Measurements from ENCODE around the gene MACROD1.
"Not testable (repeated sequence)": the region's sequence is repeated elsewhere in the genome, so short reads cannot be mapped to it uniquely, and the experiment has no call there.

The MACROD1 gene

GRCh38 chr11:63986156-63986931 lies 179.6 kb downstream of the MACROD1 start, which contains the start of gene OTUB1:
OTUB1 (plus strand) TSS chr11:63986438; CDS start chr11:63986457, 19 bp downstream.
- DNase-seq: peak; percentile 90

GRCh38 chr11:63985812-63986155 lies 180.1 kb downstream of the MACROD1 start:
- peak; percentile 59 for DNase-seq

GRCh38 chr11:63979426-63979825 lies 186.5 kb downstream of the MACROD1 start:
- no peak for DNase-seq

GRCh38 chr11:63978551-63979239 lies 187.2 kb downstream of the MACROD1 start:
- DNase-seq: no peak

GRCh38 chr11:63974259-63975143 lies 191.4 kb downstream of the MACROD1 start, which contains the start of gene COX8A:
COX8A (plus strand) TSS chr11:63974620; CDS start chr11:63974681, 61 bp downstream.
- DNase-seq: peak; percentile 100

- DNase-seq: not testable (repeated sequence)
Observed at GRCh38 chr11:63973912-63974258, 192.0 kb downstream of the MACROD1 start.

GRCh38 chr11:63970902-63971301 lies 195.0 kb downstream of the MACROD1 start:
- peak; percentile 72 for DNase-seq

GRCh38 chr11:63969461-63969860 lies 196.5 kb downstream of the MACROD1 start:
- DNase-seq: no peak

- no peak for DNase-seq
Observed at GRCh38 chr11:63966444-63966843, 199.5 kb downstream of the MACROD1 start.

GRCh38 chr11:63963895-63964294 lies 202.0 kb downstream of the MACROD1 start:
- not testable (repeated sequence) for DNase-seq

- DNase-seq: no peak
Observed at GRCh38 chr11:63961608-63962412, 204.1 kb downstream of the MACROD1 start.

- DNase-seq: peak; percentile 24
Observed at GRCh38 chr11:63958008-63958407, 207.9 kb downstream of the MACROD1 start.

GRCh38 chr11:63952570-63952969 lies 213.3 kb downstream of the MACROD1 start:
- no peak for DNase-seq

- DNase-seq: peak; percentile 48
Observed at GRCh38 chr11:63951779-63952536, 214.0 kb downstream of the MACROD1 start.

Measured in OCI-M1 (cell line).